NCI-H460 (cell line): ENCODE data around the gene NLRP5. TPM values are rescaled to one million over a fixed set of nuclear protein-coding genes. Genes with fewer than 3 reads are reported as not detected.
"Not testable (repeated sequence)": the region's sequence is repeated elsewhere in the genome, so short reads cannot be mapped to it uniquely, and the experiment has no call there.

Experiments
- DNase-seq: peaks from one replicate; pipeline ENCODE4 v3.0.0-alpha.2; 2016; ENCODE audit warnings: low read depth; ENCODE audit errors: extremely low read depth
- polyA plus RNA-seq: library from polyadenylated mRNA; depleted of rRNA; stranded (reverse); fragments of >200 nt; gene quantifications from 2 replicates; pipeline ENCODE4 v1.2.3, GENCODE V29; 2014; cell fraction: nucleus; rRNA removed
- total RNA-seq: library from RNA; depleted of rRNA; stranded (reverse); fragments of >200 nt; shearing (Covaris generic); gene quantifications from 2 replicates; pipeline ENCODE4 v1.2.3, GENCODE V29; 2014; rRNA removed

Gene NLRP5
- total RNA-seq = not detected in 2 replicates
- not detected in 2 replicates for polyA plus RNA-seq

DNA sequence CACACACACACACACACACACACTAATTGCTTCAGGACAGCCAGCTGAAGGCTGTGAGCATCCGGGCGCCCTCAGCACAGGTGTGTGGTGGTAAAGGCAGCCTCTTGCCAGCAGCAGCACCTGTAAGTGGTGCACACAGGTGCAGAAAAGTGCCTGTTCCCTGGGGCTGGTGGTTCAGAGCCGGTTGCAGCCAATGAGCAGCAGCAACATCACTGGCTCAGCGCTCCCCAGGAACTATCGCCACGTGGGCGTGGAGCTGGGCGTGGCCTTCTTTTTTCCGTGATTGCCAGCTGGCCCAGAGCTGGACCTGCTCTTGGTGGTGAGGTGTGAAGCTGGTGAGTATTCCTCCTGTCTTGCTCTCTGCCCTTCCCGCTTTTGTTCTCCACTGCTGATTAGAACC lies at the start of gene NLRP5:
Gene NLRP5, plus strand, starts transcription at position 289 of the 400 bp plus-strand sequence.
- DNase-seq = no peak

DNA sequence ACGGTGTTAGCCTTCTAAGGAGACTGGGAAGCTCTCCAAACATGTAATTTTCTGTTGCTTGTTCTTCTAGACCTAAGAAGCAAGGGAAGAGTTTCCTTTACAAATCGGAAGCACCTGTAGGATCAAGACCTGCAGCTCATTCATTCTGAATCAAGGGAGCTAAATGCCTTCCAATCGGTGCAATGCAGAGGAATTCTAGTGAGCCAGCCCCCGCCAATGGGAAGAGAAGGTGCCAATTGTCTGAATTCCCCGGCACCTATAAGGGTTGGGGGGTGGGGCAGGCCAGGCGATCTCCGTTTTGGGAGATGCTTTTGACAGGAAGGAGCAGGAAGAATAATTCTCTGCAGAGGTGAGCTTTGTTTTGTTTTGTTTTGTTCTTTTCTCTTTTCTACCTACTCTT lies 47.4 kb upstream of the NLRP5 start:
- DNase-seq = no peak

DNA sequence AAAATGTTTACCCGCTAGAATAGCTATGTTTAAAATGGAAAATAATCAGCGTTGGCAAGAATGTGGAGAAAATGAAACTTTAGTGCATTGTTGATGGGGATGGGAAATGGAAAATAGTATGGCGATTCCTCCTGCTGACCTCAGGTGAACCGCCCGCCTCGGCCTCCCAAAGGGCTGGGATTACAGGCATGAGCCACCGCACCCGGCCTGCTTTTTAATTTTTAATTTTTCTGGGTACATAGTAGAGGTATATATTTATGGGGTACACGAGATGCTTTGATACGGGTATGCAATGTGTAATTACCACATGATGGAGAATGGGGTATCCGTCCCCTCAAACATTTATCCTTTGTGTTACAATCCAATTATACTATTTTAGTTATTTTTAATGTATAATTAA lies 46.3 kb upstream of the NLRP5 start:
- no peak for DNase-seq

DNA sequence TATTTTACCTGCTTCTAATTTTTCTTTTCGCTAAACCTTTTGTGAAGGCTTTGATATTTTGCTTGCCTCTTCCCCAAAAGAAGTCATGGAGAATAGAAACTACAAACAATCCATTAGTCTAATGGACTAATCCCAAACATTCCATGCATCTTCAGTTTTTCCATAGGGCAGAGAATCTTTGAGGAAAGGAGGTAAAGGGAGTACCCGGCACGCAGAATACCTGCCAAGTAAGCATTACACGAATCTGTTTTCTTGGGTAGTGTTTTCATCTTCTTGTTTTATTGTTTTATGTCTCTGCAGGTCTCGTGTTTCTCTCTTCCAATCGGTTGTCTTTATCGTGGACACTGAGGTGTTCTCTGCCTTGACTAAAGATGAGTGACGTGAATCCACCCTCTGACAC lies 39.0 kb upstream of the NLRP5 start, which contains the start of gene NLRP8:
Gene NLRP8, plus strand, starts transcription at position 301 of the 400 bp plus-strand sequence.
- no peak for DNase-seq

DNA sequence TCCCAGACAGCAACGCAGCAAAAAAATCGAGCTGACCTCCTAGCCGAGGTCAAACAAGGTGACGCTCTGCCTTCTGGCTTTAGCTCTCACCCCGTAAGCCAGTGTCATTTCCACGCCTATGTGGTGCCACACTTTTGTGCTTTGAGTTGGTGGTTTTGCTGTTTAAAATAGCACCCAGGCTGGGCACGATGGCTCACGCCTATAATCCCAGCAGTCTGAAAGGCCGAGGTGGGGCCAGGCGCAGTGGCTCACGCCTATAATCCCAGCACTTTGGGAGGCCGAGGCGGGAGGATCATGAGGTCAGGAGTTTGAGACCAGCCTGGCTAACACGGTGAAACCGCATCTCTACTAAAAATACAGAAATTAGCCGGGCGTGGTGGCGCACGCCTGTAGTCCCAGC lies 36.0 kb upstream of the NLRP5 start:
- not testable (repeated sequence) for DNase-seq

DNA sequence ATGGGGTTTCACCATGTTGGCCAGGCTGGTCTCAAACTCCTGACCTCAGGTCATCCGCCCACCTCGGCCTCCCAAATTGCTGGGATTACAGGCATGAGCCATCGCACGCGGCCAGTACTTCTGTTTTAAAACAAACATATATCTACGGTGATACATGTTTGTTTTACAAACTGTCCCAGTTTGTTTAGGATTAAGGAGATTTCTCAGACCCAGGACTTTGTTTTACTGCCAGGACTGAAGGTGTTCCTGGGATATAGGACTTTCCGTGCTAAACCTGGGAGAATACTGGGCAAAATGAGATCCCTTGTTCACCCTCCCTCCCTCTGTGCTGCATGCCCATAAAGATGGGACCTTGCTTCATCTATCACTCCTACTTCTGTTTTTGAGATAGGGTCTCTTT lies 30.1 kb upstream of the NLRP5 start:
- no peak for DNase-seq

DNA sequence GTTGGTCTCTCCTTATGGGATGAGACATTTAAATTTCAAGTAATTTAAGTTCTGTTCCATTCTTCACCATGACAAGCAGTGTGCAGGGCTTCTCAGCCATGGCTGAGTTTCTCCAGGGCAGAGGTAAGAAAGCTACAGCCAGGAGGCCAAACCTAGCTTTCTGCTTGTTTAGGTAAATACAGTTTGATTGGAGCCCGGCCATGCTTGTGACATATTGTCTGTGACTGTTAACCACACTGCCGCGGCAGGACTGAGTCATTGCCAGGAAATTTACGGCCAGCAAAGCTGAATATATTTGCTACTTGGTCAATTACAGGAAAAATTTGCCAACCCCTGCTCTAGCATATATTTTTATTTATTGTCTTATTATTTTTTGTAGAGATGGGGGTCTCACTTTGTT lies 28.2 kb upstream of the NLRP5 start:
- DNase-seq = no peak

DNA sequence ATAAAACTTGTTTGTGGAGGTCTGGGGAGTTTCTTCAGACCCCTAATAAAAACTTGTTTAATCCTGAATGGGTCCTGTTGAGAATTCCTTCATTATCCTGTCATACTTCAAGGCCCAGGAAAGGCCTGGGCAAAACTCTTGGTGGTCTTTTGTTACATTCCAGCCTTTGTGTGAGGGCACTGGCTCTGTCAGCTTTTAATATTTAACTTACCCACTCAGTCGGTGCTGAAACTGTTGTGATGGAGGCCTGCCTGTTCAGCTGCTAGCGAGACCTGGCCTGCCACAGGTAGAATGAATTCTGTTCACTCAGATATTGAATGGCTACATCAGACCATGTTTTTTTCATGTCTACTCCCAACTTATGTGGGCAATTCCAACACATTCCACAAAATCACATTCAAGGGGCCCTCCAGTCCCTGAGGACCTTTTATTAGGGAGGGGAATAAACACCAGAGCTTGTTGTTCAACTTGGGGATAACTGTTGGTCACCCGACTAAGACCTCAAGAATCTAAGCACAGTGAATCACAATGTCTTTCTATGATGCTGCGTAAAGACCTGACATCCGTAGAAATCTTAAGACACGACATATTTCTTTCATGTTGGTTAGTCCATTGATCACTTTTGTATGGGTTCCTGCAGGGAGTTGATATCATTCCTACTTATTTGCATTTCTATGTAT lies 26.4 kb upstream of the NLRP5 start:
- DNase-seq = no peak

DNA sequence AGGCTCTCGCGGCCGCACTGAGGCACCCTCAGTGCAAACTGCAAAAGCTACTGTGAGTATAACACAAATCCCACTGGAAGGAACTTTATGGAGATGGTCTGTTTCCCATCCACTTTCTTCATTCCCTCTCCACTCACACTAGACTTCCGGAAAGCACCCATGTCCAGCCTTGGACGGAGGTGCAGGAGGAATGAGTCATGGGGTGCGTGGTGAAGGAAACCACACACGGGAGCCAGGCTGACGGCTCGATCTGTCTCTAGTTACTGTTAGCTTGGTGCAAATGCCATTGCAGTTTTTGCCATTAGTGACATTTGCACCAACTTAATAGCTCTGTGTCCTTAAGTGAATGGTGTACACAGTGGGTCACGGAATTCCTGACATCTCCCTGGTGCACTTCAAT lies 24.4 kb upstream of the NLRP5 start:
- DNase-seq = no peak

DNA sequence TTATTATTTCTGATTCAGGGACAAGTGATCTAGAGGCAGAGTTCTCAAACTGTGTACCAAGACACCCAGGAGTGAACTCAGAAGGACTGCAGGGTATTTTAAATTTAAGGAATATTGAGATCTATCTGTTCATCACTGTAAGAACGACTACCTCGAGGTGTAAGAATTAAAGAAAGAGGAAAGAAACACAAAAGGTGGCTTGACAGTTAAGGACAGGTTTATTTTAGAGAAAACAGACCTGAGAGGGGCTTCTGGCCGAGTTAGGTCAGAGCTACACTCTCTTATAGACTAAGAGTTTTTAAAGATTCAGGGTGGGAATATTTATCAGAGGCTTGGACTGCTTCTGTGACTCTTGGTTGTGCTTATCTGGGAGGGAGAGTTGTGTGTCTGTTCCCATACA lies 12.6 kb upstream of the NLRP5 start:
- no peak for DNase-seq

DNA sequence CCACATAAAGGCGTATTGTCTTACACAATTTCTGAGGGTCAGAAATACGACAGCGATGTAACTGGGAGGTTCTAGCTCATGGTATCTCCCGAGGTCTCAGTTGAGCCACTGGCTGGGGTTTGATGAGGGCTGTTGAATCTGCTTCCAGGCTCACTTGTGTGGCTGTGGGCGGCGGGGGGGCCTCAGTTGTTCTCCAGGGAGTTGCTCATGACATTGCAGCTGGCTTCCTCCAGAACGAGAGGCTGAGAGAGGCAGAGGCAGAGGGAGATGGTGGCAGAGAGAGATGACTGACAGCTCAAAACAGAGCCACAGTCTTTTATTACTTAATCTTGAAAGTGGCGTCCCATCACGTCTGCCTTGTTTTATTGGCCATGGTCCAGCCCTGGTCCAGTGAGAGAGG lies 6.2 kb upstream of the NLRP5 start:
- no peak for DNase-seq

DNA sequence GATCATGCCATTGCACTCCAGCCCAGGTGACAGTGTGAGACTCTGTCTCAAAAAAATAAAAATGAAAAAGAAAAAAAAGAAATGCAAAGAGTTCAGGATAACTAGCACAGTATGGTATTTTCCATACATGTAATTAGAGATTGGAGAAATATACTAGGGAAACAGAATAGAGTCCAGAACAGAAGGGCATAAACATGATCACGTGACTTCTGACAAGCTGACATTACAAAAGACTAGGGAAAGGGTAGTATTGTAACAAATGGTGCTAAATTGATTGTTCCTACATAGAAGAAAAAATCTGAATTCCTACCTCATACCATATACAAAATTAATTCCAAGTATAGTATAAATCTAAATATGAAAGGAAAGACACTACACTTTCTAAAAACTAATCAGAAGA lies 1.3 kb upstream of the NLRP5 start:
- no peak for DNase-seq

DNA sequence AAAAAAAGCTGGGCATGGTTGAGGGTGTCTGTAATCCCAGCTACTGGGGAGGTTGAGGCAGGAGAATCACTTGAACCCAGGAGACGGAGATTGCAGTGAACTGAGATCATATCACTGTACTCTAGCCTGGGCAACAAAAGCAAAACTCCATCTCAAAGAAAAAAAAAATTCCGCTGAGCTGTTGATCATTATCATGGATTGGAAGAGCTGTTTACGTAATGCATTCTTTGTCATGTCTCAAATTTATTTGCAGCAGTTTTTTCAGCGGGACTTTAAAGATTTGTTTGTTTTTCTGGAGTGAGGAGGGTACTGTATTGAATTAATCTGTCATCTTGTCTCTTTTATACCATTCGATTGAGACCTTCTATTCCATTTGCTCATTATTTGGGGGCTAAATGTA lies 4.3 kb downstream of the NLRP5 start:
- DNase-seq = no peak

DNA sequence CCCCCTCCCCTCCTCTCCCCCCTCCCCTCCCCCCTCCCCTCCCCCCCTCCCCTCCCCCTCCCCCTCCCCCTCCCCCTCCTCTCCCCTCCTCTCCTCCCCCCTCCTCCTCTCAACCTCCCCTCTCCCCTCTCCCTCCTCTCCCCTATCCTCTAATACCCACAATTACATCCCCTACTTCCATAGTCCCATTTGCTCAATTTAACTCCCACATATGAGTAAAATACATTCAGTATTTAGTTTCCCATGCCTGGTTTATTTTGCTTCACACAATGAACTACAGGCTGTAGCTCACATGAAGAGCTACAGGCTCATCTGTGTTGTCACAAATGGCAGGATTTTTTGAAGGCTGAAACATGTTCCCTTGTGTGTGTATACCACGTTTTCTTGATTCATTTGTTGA lies 6.9 kb downstream of the NLRP5 start:
- DNase-seq = no peak

DNA sequence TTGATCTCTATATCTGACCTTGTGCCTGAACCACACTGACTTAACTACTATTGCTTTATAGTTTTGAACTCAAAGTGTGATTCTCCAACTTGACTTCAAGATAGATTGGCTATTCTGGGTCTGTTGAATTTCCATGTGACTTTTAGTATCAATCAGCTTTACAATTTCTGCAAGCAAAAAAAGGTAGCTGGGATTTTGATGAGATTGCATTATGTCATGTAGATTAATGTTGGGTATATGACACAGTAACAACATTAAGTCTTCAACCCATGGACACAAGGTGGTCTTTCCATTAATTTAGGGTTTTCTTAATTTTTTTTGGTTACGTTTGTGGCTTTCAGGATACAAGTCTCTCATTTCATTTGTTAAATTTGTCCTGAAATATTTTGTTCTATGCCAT lies 28.2 kb downstream of the NLRP5 start:
- DNase-seq = no peak

DNA sequence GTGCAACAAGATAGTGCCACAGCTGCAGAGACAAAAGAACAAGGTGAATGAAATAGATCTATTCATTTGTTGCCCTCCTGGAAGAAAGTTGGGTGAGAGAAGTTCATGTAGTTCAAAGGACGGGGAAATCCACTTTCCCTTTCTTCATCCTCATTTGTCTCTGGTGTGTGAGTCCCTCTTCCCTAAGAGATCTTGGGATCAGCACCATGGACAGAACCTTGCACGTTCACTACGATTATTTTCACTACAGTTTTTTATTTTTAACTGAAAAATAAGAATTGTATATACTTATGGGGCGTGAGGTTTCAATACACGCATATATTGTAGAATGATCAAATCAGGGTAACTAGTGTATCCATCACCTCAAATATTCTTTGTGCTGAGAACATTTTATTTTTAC lies 29.2 kb downstream of the NLRP5 start:
- no peak for DNase-seq

DNA sequence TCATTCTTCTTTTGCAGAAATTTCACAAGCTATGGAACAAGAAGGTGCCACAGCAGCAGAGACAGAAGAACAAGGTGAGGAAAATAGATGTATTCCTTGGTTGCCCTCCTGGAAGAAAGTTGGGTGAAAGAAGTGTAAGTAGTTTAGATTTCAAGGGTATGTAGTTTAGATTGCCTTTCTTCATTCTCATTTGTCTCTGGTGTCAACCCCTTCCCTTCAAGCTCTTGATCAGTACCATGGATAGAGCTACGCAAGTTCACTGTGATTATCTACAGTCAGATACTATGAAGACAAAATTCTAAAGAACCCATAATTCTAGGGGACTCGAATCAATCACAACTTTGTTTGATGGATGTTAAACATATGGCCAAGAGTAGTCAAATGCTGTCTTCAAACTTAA lies 32.8 kb downstream of the NLRP5 start:
- DNase-seq = not testable (repeated sequence)

DNA sequence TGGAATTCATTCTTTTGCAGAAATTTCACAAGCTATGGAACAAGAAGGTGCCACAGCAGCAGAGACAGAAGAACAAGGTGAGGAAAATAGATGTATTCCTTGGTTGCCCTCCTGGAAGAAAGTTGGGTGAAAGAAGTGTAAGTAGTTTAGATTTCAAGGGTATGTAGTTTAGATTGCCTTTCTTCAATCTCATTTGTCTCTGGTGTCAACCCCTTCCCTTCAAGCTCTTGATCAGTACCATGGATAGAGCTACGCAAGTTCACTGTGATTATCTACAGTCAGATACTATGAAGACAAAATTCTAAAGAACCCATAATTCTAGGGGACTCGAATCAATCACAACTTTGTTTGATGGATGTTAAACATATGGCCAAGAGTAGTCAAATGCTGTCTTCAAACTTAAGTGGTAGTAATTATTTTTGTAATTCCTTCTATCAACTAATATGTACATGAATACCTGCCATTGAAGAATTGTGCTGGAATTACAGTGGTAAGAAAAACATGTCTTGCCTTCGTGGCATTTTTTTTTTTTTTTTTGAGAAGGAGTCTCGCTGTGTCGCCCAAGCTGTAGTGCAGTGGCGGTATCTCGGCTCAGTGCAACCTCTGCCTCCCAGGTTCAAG lies 33.9 kb downstream of the NLRP5 start:
- not testable (repeated sequence) for DNase-seq

DNA sequence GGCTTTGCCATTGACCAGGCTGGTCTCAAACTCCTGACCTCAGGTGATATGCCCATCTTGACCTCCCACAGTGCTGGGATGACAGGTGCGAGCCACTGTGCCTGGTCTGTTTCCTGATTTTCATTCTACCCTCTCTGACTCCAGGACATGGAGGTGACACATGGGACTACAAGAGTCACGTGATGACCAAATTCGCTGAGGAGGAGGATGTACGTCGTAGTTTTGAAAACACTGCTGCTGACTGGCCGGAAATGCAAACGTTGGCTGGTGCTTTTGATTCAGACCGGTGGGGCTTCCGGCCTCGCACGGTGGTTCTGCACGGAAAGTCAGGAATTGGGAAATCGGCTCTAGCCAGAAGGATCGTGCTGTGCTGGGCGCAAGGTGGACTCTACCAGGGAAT lies 40.2 kb downstream of the NLRP5 start:
- no peak for DNase-seq

DNA sequence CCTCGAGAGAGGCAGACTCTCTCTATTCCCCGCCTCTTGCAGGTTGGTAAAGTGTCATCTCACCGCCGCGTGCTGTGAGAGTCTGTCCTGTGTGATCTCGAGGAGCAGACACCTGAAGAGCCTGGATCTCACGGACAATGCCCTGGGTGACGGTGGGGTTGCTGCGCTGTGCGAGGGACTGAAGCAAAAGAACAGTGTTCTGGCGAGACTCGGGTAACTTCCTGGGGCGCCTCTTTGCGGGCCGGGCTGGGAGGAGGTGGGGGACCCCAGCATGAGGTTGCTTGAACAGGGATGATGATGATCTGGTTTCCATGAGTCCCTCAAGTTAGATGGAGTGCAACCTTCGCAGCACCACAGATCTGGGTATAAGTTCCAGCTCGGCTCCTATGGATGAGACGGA lies 67.0 kb downstream of the NLRP5 start:
- no peak for DNase-seq

DNA sequence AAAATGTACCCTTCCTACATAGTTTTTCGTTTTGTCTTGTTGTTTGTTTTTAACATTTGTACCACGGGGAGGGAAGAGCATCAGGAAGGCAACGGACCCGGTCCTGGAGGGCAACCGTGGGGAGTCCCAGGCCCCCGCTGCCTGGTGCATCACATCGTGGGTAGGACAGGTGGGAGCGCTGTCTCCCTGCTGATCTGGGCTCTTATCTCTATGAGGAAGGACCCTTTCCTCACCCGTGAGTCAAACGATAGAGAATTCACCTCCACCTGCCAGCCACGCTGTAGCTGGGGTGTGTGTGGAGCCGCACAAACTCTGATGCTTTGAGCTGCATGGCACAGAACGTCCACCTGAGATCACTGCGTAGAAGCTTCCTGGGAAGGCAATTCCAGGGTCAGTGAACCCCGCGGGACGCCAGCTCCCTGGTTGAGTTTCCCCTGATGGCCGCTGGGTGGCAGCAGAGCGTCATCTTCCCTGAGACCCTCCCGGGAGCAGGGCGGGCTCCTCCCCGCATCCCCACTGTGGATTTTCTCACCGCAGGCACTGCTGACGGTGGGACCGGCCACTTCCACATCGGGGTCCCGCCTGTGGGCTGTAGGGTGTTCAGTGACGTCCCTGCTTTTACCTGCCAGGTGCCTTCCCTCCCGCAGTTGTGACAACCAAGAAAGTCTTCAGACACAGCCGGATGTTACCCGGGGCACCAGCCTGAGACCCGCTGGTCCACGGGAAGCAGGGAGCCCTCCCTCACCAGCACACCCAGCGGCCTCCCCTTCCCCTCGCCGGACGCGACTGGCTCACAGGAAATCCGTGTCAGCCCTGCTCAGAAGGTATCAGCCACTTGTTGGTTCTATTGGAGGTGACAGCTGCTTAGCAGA lies 79.8 kb downstream of the NLRP5 start:
- DNase-seq = peak; percentile 38

DNA sequence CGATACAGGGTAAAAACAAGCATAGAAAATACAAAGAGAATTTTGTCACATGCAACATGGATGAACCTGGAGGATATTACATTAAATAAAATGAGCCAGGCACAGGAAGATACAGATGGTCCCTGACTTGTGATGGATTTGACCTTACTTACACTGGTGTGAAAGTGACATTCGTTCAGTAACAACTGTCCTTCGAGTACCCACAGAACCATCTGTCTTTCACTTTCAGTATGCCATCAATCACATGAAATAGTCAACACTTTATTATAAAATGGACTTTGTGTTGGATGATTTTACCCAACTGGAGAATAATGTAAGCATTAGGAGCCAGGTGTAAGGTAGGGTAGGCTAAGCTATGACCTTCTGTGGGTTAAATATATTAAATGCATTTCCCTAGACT lies 83.1 kb downstream of the NLRP5 start:
- no peak for DNase-seq
